Measurements from ENCODE around the gene THEMIS.

THEMIS gene

DNA sequence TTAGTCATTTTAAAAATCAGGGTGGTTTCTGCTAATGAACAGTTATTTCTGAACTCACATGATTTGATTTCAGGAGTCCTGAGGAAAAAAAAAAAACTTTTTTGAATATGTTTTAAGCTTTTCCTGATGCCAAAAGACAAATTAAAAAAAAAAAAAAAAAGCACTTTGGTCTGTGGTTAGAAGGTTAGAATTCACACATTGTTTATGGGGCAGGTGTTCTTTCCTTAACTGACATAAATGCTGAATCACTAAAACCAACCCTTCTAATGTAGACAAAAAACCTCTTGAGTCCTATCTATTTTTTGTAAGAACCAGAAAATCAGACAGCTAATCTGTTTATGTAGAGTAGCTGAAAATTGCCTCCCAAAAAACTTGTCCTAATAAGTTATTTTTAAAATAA is 20.4 kb downstream of the THEMIS start:
- H3K27ac ChIP-seq, result no peak overlapping the region
- H3K36me3 ChIP-seq, result no peaks in the 10 kb centered on the region
- no peak for DNase-seq
- no peaks in the 10 kb centered on the region for H3K9me3 ChIP-seq (ENCODE audit: severe bottlenecking)
- no peak for TF ChIP-seq CTCF (IDR thresholded peaks at IDR 0.05; ENCODE audit: low read depth, low read length)
- H3K27me3 ChIP-seq (ENCODE audit: insufficient read depth, low read depth, severe bottlenecking), result no peaks in the 10 kb centered on the region
- no peak overlapping the region for H3K4me3 ChIP-seq (ENCODE audit: low read depth, low read length)

GRCh38 chr6:127879685-127880084 is 21.2 kb downstream of the THEMIS start:
- H3K27me3 ChIP-seq (ENCODE audit: insufficient read depth, low read depth, severe bottlenecking), result no peaks in the 10 kb centered on the region
- H3K27ac ChIP-seq, result no peak overlapping the region
- H3K36me3 ChIP-seq, result no peaks in the 10 kb centered on the region
- no peaks in the 10 kb centered on the region for H3K9me3 ChIP-seq (ENCODE audit: severe bottlenecking)
- no peak for DNase-seq
- no peak overlapping the region for H3K4me3 ChIP-seq (ENCODE audit: low read depth, low read length)
- no peak for TF ChIP-seq CTCF (IDR thresholded peaks at IDR 0.05; ENCODE audit: low read depth, low read length)

GRCh38 chr6:127878115-127878514 is 22.7 kb downstream of the THEMIS start:
- Histone ChIP-seq H3K27me3 (ENCODE audit: insufficient read depth, low read depth, severe bottlenecking) (no peaks in the 10 kb centered on the region), H3K36me3 (no peaks in the 10 kb centered on the region), H3K4me3 (ENCODE audit: low read depth, low read length) (no peak overlapping the region), H3K27ac (no peak overlapping the region), H3K9me3 (ENCODE audit: severe bottlenecking) (no peaks in the 10 kb centered on the region)
- no peak for DNase-seq
- no peak for TF ChIP-seq CTCF (IDR thresholded peaks at IDR 0.05; ENCODE audit: low read depth, low read length)

GRCh38 chr6:127877231-127877630 is 23.6 kb downstream of the THEMIS start:
- DNase-seq, result no peak
- no peak for TF ChIP-seq CTCF (IDR thresholded peaks at IDR 0.05; ENCODE audit: low read depth, low read length)
- no peak overlapping the region for H3K27ac ChIP-seq
- no peaks in the 10 kb centered on the region for H3K36me3 ChIP-seq
- H3K9me3 ChIP-seq (ENCODE audit: severe bottlenecking), result no peaks in the 10 kb centered on the region
- H3K27me3 ChIP-seq (ENCODE audit: insufficient read depth, low read depth, severe bottlenecking), result no peaks in the 10 kb centered on the region
- H3K4me3 ChIP-seq (ENCODE audit: low read depth, low read length), result no peak overlapping the region

- Histone ChIP-seq H3K27ac (no peak overlapping the region), H3K36me3 (no peaks in the 10 kb centered on the region), H3K27me3 (ENCODE audit: insufficient read depth, low read depth, severe bottlenecking) (no peaks in the 10 kb centered on the region), H3K9me3 (ENCODE audit: severe bottlenecking) (no peaks in the 10 kb centered on the region), H3K4me3 (ENCODE audit: low read depth, low read length) (no peak overlapping the region)
- TF ChIP-seq CTCF (IDR thresholded peaks at IDR 0.05; ENCODE audit: low read depth, low read length), result no peak
- no peak for DNase-seq
Measured at GRCh38 chr6:127869772-127870404, 31.0 kb downstream of the THEMIS start.

DNA sequence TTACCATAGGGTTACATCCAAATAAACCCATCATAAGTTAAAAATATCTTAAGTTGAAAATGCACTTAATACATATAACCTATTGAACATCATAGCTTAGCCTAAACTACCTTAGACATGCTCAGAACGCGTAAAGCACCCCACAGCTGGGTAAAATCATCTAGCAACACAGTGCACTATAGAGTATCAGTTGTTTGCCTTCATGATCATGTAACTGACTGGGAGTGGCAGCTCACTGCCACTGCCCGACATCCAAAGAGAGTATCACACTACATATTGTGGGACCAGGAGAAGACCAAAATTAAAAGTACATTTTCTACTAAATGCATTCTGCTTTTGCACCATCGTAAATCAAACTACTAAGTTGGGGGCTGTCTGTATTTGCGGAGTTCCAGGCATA is 31.7 kb downstream of the THEMIS start:
- DNase-seq, result no peak
- Histone ChIP-seq H3K27ac (no peak overlapping the region), H3K4me3 (ENCODE audit: low read depth, low read length) (no peak overlapping the region), H3K9me3 (ENCODE audit: severe bottlenecking) (no peaks in the 10 kb centered on the region), H3K27me3 (ENCODE audit: insufficient read depth, low read depth, severe bottlenecking) (no peaks in the 10 kb centered on the region), H3K36me3 (no peaks in the 10 kb centered on the region)
- TF ChIP-seq CTCF (IDR thresholded peaks at IDR 0.05; ENCODE audit: low read depth, low read length), result no peak

Measured in WERI-Rb-1 (cell line).